T-cell (primary cell): ENCODE data around the gene S100A14. TPM values are rescaled to one million over a fixed set of nuclear protein-coding genes. Genes with fewer than 3 reads are reported as not detected.

ENCODE experiments used
- ATAC-seq, 4 experiments: fragments of 200-7000 bp in 3 of 4; fragments of 150-1000 bp in 1 of 4; cut with Tn5 transposase; replicated peaks in 1 of 4; 1 replicate in 3 of 4; 2 replicates in 1 of 4; pipeline ENCODE4 v1.10.0; 2021; ENCODE audit warnings: moderate library complexity in 3 of 4, mild to moderate bottlenecking in 2 of 4, moderate number of reproducible peaks in 1 of 4
- CTCF ChIA-PET, 2 donors: fragments of 300-600 bp; sonication (Branson Sonifier 250); formaldehyde crosslinking; loops; one replicate each; lab custom pipeline; 2022; ENCODE audit warnings: antibody characterized with exemption in 2 of 2; lab: Charles Lee
- POLR2A ChIA-PET, 2 donors: fragments of 300-600 bp; sonication (Branson Sonifier 250); formaldehyde crosslinking; loops; one replicate each; lab custom pipeline; 2022; ENCODE audit warnings: antibody characterized with exemption in 2 of 2; lab: Charles Lee
- DNase-seq, 35 experiments: peaks; one replicate each; pipeline versions ENCODE4 v3.0.0 to v3.0.0-alpha.2; 2013 to 2023
- H3K27ac ChIP-seq: one replicate; pipeline ENCODE4 v1.5.1; 2013; ENCODE audit warnings: low read length
- H3K27me3 ChIP-seq, 2 experiments: replicated peaks in 1 of 2; 1 replicate in 1 of 2; 2 replicates in 1 of 2; pipeline versions ENCODE4 v1.6.1 to v1.7.0; 2013; ENCODE audit warnings: low read length in 1 of 2, mixed read lengths in 1 of 2; ENCODE audit not compliant: control insufficient read depth in 2 of 2, insufficient read depth in 2 of 2; ENCODE audit errors: extremely low read depth in 1 of 2
- H3K36me3 ChIP-seq, 2 donors: 1 replicate in 1 of 2; 2 replicates in 1 of 2; pipeline versions ENCODE4 v1.6.1 to v1.7.0; 2013; ENCODE audit warnings: low read length in 1 of 2; ENCODE audit not compliant: control insufficient read depth in 2 of 2, insufficient read depth in 1 of 2; ENCODE audit errors: extremely low read depth in 1 of 2
- H3K4me1 ChIP-seq, 2 experiments: 1 replicate in 1 of 2; 2 replicates in 1 of 2; pipeline versions ENCODE4 v1.6.1 to v1.7.0; 2013; ENCODE audit warnings: low read length in 2 of 2, mixed read lengths in 1 of 2; ENCODE audit not compliant: insufficient read depth in 2 of 2, control insufficient read depth in 1 of 2; ENCODE audit errors: extremely low read depth in 1 of 2
- H3K4me3 ChIP-seq, 2 donors: 1 replicate in 1 of 2; 2 replicates in 1 of 2; pipeline versions ENCODE4 v1.5.1 to v1.7.0; 2013; ENCODE audit warnings: mild to moderate bottlenecking in 2 of 2, low read length in 1 of 2, moderate library complexity in 1 of 2; ENCODE audit not compliant: control insufficient read depth in 1 of 2; ENCODE audit errors: extremely low read depth in 1 of 2
- H3K9me3 ChIP-seq: 2 replicates; pipeline ENCODE4 v1.7.0; 2013
- H3K27ac Mint-ChIP-seq, 2 donors: one replicate each; pipeline ENCODE4 v1.8.0; 2020 to 2021; ENCODE audit warnings: mild to moderate bottlenecking in 2 of 2, mixed read lengths in 2 of 2
- H3K27me3 Mint-ChIP-seq, 2 donors: one replicate each; pipeline ENCODE4 v1.8.0; 2021 to 2022; ENCODE audit warnings: mixed read lengths in 2 of 2
- H3K36me3 Mint-ChIP-seq: one replicate; pipeline ENCODE4 v1.8.0; 2021; ENCODE audit warnings: mixed read lengths
- H3K4me1 Mint-ChIP-seq, 3 donors: one replicate each; pipeline ENCODE4 v1.8.0; 2020 to 2022; ENCODE audit warnings: mixed read lengths in 3 of 3, mild to moderate bottlenecking in 1 of 3
- H3K4me3 Mint-ChIP-seq, 3 donors: one replicate each; pipeline ENCODE4 v1.8.0; 2020 to 2022; ENCODE audit warnings: mild to moderate bottlenecking in 3 of 3, mixed read lengths in 3 of 3, moderate library complexity in 3 of 3
- H3K9me3 Mint-ChIP-seq, 3 donors: one replicate each; pipeline ENCODE4 v1.8.0; 2020 to 2022; ENCODE audit warnings: mixed read lengths in 3 of 3
- WGBS: methylation state at CpG from one replicate; pipeline ENCODE4 v1.1.5; 2013; ENCODE audit warnings: missing lambda C conversion rate; ENCODE audit not compliant: insufficient coverage; 5-methylcytosine and 5-hydroxymethylcytosine counted together
- total RNA-seq, 35 experiments: library from RNA in 6 of 35; stranded (reverse) in 6 of 35; fragments of 120-200 nt in 1 of 35; gene quantifications; one replicate each; pipeline versions ENCODE4 v1.2.1 to v1.2.4 and lab custom pipeline; 2013 to 2026

The S100A14 gene
- total RNA-seq, 5 donors from 2014 or later (not counting 1 experiment from before 2014, with no cell fraction given): 0.35 to 0.70 (median 0.43) TPM; not detected in 2

DNA sequence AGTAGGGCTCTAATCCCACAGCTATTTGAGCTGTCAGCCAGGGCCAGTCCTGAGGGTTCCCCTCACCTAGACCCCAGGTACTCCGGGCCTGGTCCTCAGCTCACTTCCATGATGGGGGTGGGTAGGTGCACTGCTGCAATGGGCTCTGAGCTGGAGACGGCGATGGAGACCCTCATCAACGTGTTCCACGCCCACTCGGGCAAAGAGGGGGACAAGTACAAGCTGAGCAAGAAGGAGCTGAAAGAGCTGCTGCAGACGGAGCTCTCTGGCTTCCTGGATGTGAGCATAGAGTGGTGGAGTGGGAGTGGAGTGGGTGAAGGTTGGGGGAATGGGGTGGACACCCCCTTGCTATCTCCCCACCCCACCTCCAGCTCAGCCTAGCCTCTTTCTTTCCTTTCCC, 14.3 kb upstream of the S100A14 start:
- H3K4me3 Mint-ChIP-seq: no peak overlapping the region
- ATAC-seq: no peak
- CTCF ChIA-PET: no interaction called here
- H3K27me3 Mint-ChIP-seq: peaks cover 7 to 12% of the 10 kb centered on the region in 2 donors
- peaks cover 5% of the 10 kb centered on the region for H3K36me3 Mint-ChIP-seq
- POLR2A ChIA-PET: interaction anchor here in 1 of 2 donors (0.6 kb wide), 1 partner anchor 11 kb away, joined by 3 read pairs; no protein-coding TSS in a partner anchor
- H3K9me3 Mint-ChIP-seq: no peaks in the 10 kb centered on the region
- H3K4me1 Mint-ChIP-seq: peaks cover 15 to 28% (median 22%) of the 10 kb centered on the region in 3 donors
- Histone ChIP-seq H3K27me3 (peaks cover 0 to 24% of the 10 kb centered on the region in 2 experiments), H3K9me3 (no peaks in the 10 kb centered on the region), H3K27ac (no peak overlapping the region), H3K4me1 (peaks cover 2 to 20% of the 10 kb centered on the region in 2 experiments), H3K36me3 (no peaks in the 10 kb centered on the region), H3K4me3 (no peak overlapping the region)
- H3K27ac Mint-ChIP-seq: peak overlapping the region in 1 of 2 donors; percentile 28
- 92% methylated on average over 5 of the region's 7 CpGs for WGBS
- no peak for DNase-seq

- ChIA-PET CTCF (no interaction called here), POLR2A (interaction anchor here in 1 of 2 donors (0.6 kb wide), 1 partner anchor 11 kb away, joined by 3 read pairs; no protein-coding TSS in a partner anchor)
- H3K36me3 ChIP-seq: no peaks in the 10 kb centered on the region
- ATAC-seq: no peak
- Mint-ChIP-seq H3K27me3 (peaks cover 7 to 12% of the 10 kb centered on the region in 2 donors), H3K27ac (no peak overlapping the region), H3K4me3 (no peak overlapping the region), H3K9me3 (no peaks in the 10 kb centered on the region), H3K36me3 (peaks cover 4% of the 10 kb centered on the region), H3K4me1 (peaks cover 14 to 28% (median 21%) of the 10 kb centered on the region in 3 donors)
- H3K4me3 ChIP-seq: no peak overlapping the region
- no CpG with 5 or more reads among the region's 1 CpG for WGBS
- no peaks in the 10 kb centered on the region for H3K9me3 ChIP-seq
- no peak for DNase-seq
- peaks cover under 1 to 16% of the 10 kb centered on the region in 2 experiments for H3K4me1 ChIP-seq
- H3K27me3 ChIP-seq: peaks cover 0 to 24% of the 10 kb centered on the region in 2 experiments
- no peak overlapping the region for H3K27ac ChIP-seq
Measured at GRCh38 chr1:153629971-153630370, 13.8 kb upstream of the S100A14 start.

GRCh38 chr1:153629343-153629665, 13.2 kb upstream of the S100A14 start:
- 83% methylated on average over 4 of the region's 5 CpGs for WGBS
- no peaks in the 10 kb centered on the region for H3K36me3 ChIP-seq
- peaks cover under 1% of the 10 kb centered on the region for H3K36me3 Mint-ChIP-seq
- ChIA-PET POLR2A (no interaction called here), CTCF (no interaction called here)
- peaks cover 12 to 24% (median 19%) of the 10 kb centered on the region in 3 donors for H3K4me1 Mint-ChIP-seq
- H3K9me3 Mint-ChIP-seq: no peaks in the 10 kb centered on the region
- H3K4me1 ChIP-seq: peaks cover 0 to 13% of the 10 kb centered on the region in 2 experiments
- no peak overlapping the region for H3K27ac ChIP-seq
- no peak overlapping the region for H3K4me3 ChIP-seq
- no peaks in the 10 kb centered on the region for H3K9me3 ChIP-seq
- DNase-seq (no peak), ATAC-seq (no peak)
- H3K27me3 ChIP-seq: peaks cover 0 to 24% of the 10 kb centered on the region in 2 experiments
- no peak overlapping the region for H3K27ac Mint-ChIP-seq
- peaks cover 7 to 12% of the 10 kb centered on the region in 2 donors for H3K27me3 Mint-ChIP-seq
- H3K4me3 Mint-ChIP-seq: no peak overlapping the region

DNA sequence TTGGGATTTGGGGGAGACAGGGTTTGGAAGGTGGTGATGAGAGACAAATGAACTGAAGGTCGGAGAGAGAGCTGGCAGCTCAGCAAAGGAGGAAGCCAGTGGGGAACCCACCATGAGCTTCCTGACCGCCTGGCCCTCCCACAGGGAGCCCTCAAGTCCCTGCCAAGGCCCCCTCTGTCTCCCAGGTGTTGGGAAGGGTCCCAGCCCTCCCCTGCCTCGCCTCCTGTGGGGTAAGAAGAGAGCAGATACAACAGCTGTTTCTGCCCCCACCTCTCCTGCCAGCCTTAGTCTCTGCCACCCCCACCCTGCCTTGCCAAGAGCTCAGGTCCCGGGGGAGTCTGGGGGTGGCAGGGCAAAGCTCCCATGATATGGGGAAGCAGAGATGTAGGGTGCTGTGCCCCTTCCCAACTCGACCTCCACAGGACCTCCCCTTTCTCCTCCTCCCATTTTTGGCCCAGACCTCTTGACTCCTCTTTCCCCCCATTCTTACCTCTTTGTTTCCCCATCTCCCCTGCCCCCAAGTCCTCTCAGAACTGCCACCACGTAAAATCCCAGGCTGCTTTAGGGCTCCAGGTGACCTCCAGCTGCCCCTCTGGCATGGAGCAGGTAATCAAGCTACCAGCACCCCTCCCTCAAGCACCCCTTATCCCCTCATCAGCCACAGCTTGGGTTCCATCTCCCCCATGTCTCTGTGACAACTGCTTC, 12.7 kb upstream of the S100A14 start:
- ATAC-seq (no peak), DNase-seq (no peak)
- ChIA-PET CTCF (no interaction called here), POLR2A (no interaction called here)
- H3K27ac ChIP-seq: no peak overlapping the region
- peaks cover 7 to 12% of the 10 kb centered on the region in 2 donors for H3K27me3 Mint-ChIP-seq
- WGBS: 60% methylated on average over 2 of the region's 6 CpGs
- no peaks in the 10 kb centered on the region for H3K9me3 ChIP-seq
- peaks cover 12 to 19% (median 16%) of the 10 kb centered on the region in 3 donors for H3K4me1 Mint-ChIP-seq
- H3K9me3 Mint-ChIP-seq: no peaks in the 10 kb centered on the region
- H3K27me3 ChIP-seq: peaks cover 0 to 24% of the 10 kb centered on the region in 2 experiments
- no peaks in the 10 kb centered on the region for H3K36me3 ChIP-seq
- no peaks in the 10 kb centered on the region for H3K36me3 Mint-ChIP-seq
- H3K4me3 Mint-ChIP-seq: no peak overlapping the region
- H3K4me1 ChIP-seq: peaks cover 0 to 13% of the 10 kb centered on the region in 2 experiments
- no peak overlapping the region for H3K27ac Mint-ChIP-seq
- no peak overlapping the region for H3K4me3 ChIP-seq

GRCh38 chr1:153627715-153628626, 11.8 kb upstream of the S100A14 start, which contains the start of gene S100A1:
Gene S100A1, plus strand, starts transcription at chr1:153628434. Its CDS starts 2,088 bp downstream, at chr1:153630522.
- ChIA-PET CTCF (interaction anchor here in 1 of 2 donors (0.5 kb wide), 1 partner anchor 129 kb away, joined by 3 read pairs; no protein-coding TSS in a partner anchor), POLR2A (no interaction called here)
- no peak within 1 kb of the TSS for H3K27ac Mint-ChIP-seq

More at GRCh38 chr1:153627715-153628626, 11.8 kb upstream of the S100A14 start, which contains the start of gene S100A1:
- Histone ChIP-seq H3K27me3 (peaks cover 0 to 24% of the 10 kb centered on the region in 2 experiments), H3K36me3 (no peaks in the 10 kb centered on the region), H3K27ac (no peak within 1 kb of the TSS), H3K9me3 (no peaks in the 10 kb centered on the region), H3K4me3 (no peak within 1 kb of the TSS), H3K4me1 (peaks cover 0 to 5% of the 10 kb centered on the region in 2 experiments)
- Mint-ChIP-seq H3K4me1 (peaks cover 4 to 11% (median 8%) of the 10 kb centered on the region in 3 donors), H3K36me3 (no peaks in the 10 kb centered on the region), H3K9me3 (no peaks in the 10 kb centered on the region), H3K4me3 (peak within 1 kb of the TSS in 1 of 3 donors; percentile 30), H3K27me3 (peaks cover 7 to 12% of the 10 kb centered on the region in 2 donors)
- 100% methylated on average over 2 of the region's 10 CpGs for WGBS
- DNase-seq (no peak), ATAC-seq (no peak)
